ENCODE results near the gene AGGF1. TPM values are rescaled to one million over a fixed set of nuclear protein-coding genes. Genes with fewer than 3 reads are reported as not detected.
A peak's percentile ranks its signal among the peaks of the same experiment; 100 is the strongest.

The AGGF1 gene
- total RNA-seq, 2 experiments from 2014 or later = 27.7 to 33.5 TPM

- Mint-ChIP-seq H3K9me3 (no peaks in the 10 kb centered on the region), H3K4me3 (no peak overlapping the region), H3K27me3 (peaks cover 22% of the 10 kb centered on the region), H3K36me3 (ENCODE audit: low read depth) (no peaks in the 10 kb centered on the region), H3K4me1 (ENCODE audit: low read depth) (no peaks in the 10 kb centered on the region), H3K27ac (no peak overlapping the region)
- ChIA-PET POLR2A (no interaction called here), CTCF (no interaction called here)
- ATAC-seq (no peak), DNase-seq (no peak)
- intact Hi-C loops (cut with micrococcal nuclease) = no loop called here
- no peak for TF ChIP-seq CTCF (IDR thresholded peaks at IDR 0.05)
Observed at GRCh38 chr5:77022511-77023417, 7.4 kb upstream of the AGGF1 start.

- Mint-ChIP-seq H3K36me3 (ENCODE audit: low read depth) (peaks cover 11% of the 10 kb centered on the region), H3K4me3 (no peak overlapping the region), H3K9me3 (peaks cover 15% of the 10 kb centered on the region), H3K27me3 (peaks cover 15% of the 10 kb centered on the region), H3K4me1 (ENCODE audit: low read depth) (no peaks in the 10 kb centered on the region), H3K27ac (no peak overlapping the region)
- TF ChIP-seq CTCF (IDR thresholded peaks at IDR 0.05) = no peak
- ChIA-PET CTCF (interaction anchor here (1.7 kb wide), 1 partner anchor 13 kb away, joined by 5 read pairs; no protein-coding TSS in a partner anchor), POLR2A (no interaction called here)
- ATAC-seq = no peak
- DNase-seq = no peak
- intact Hi-C loops (cut with micrococcal nuclease) = no loop called here
Observed at GRCh38 chr5:77024490-77024889, 5.7 kb upstream of the AGGF1 start.

- peaks cover 29% of the 10 kb centered on the region for H3K4me1 Mint-ChIP-seq (ENCODE audit: low read depth)
- ATAC-seq (no peak), DNase-seq (no peak)
- H3K27me3 Mint-ChIP-seq = no peaks in the 10 kb centered on the region
- TF ChIP-seq CTCF (IDR thresholded peaks at IDR 0.05) = no peak
- ChIA-PET CTCF (interaction anchor here (1.8 kb wide), 1 partner anchor 13 kb away, joined by 4 read pairs; no protein-coding TSS in a partner anchor), POLR2A (interaction anchor here (1.2 kb wide), 1 partner anchor 48 kb away, joined by 3 read pairs; no protein-coding TSS in a partner anchor)
- H3K4me3 Mint-ChIP-seq = no peak overlapping the region
- H3K36me3 Mint-ChIP-seq (ENCODE audit: low read depth) = peaks cover 23% of the 10 kb centered on the region
- H3K9me3 Mint-ChIP-seq = peaks cover 18% of the 10 kb centered on the region
- H3K27ac Mint-ChIP-seq = peak overlapping the region; percentile 63
- intact Hi-C loops (cut with micrococcal nuclease) = no loop called here
Observed at GRCh38 chr5:77028631-77029375, 1.4 kb upstream of the AGGF1 start.

- CTCF ChIA-PET = interaction anchor here (0.7 to 2.5 kb wide), 4 partner anchors 13 to 464 kb away, joined by 3 to 15 read pairs (median 5); no protein-coding TSS in a partner anchor
- DNase-seq (no peak), ATAC-seq (no peak)
- peak overlapping the region; percentile 94 for H3K27ac Mint-ChIP-seq
- intact Hi-C loops (cut with micrococcal nuclease) = no loop called here
- no peaks in the 10 kb centered on the region for H3K27me3 Mint-ChIP-seq
- peaks cover 29% of the 10 kb centered on the region for H3K4me1 Mint-ChIP-seq (ENCODE audit: low read depth)
- H3K4me3 Mint-ChIP-seq = peak overlapping the region; percentile 94
- peaks cover 23% of the 10 kb centered on the region for H3K36me3 Mint-ChIP-seq (ENCODE audit: low read depth)
- peaks cover 18% of the 10 kb centered on the region for H3K9me3 Mint-ChIP-seq
- no peak for TF ChIP-seq CTCF (IDR thresholded peaks at IDR 0.05)
- POLR2A ChIA-PET = interaction anchor here (1.2 to 1.5 kb wide), 2 partner anchors 48 to 168 kb away, joined by 3 read pairs; no protein-coding TSS in a partner anchor
Observed at GRCh38 chr5:77029376-77029885, 773 bp upstream of the AGGF1 start.

All from activated CD8-positive, alpha-beta T cell treated with anti-CD3 and anti-CD28 coated beads for 36 hours (primary cell).